ENCODE data around the gene SLC30A5. TPM values are rescaled to one million over a fixed set of nuclear protein-coding genes. Genes with fewer than 3 reads are reported as not detected.

The SLC30A5 gene
- total RNA-seq, 1 experiment from 2014 or later = 55.3 TPM

GRCh38 chr5:69113851-69114250 is 20.0 kb downstream of the SLC30A5 start:
- Histone ChIP-seq H3K4me1 (ENCODE audit: insufficient read depth, low read length) (no peaks in the 10 kb centered on the region), H3K36me3 (ENCODE audit: low read depth, low read length) (peaks cover 16% of the 10 kb centered on the region), H3K4me3 (ENCODE audit: low read length) (no peak overlapping the region), H3K27ac (ENCODE audit: low read length) (no peak overlapping the region), H4K20me1 (ENCODE audit: low read length) (no peaks in the 10 kb centered on the region), H3K79me2 (ENCODE audit: low read length) (no peaks in the 10 kb centered on the region), H3K27me3 (ENCODE audit: low read length) (no peaks in the 10 kb centered on the region), H3K4me2 (ENCODE audit: low read length) (no peak overlapping the region), H3F3A (ENCODE audit: low read length, unreplicated experiment) (no peaks in the 10 kb centered on the region), H3K9ac (ENCODE audit: low read length) (no peak overlapping the region), H3K9me2 (replicated peaks; ENCODE audit: low read length) (no peaks in the 10 kb centered on the region), H2AFZ (ENCODE audit: low read length) (no peak overlapping the region), H3K9me3 (ENCODE audit: low read length) (no peaks in the 10 kb centered on the region)
- no peak for ATAC-seq
- no peak for TF ChIP-seq CTCF (conservative IDR thresholded peaks at IDR 0.05; ENCODE audit: low read depth, low read length)
- TF ChIP-seq EZH2 (IDR thresholded peaks at IDR 0.05; ENCODE audit: low read length, unreplicated experiment) = no peak
- TF ChIP-seq EZH2phosphoT487 (IDR thresholded peaks at IDR 0.05; ENCODE audit: borderline replicate concordance, low read length) = no peak
- CTCF ChIA-PET = no interaction called here
- BruUV-seq (replicated peaks) = no TSS peak
- intact Hi-C loops (cut with micrococcal nuclease) = no loop called here
- no peak for DNase-seq
- POLR2A ChIA-PET (ENCODE audit: unreplicated experiment) = no interaction called here

GRCh38 chr5:69115526-69115925 is 21.7 kb downstream of the SLC30A5 start:
- no peak for DNase-seq
- H3K27ac ChIP-seq (ENCODE audit: low read length) = no peak overlapping the region
- peaks cover 16% of the 10 kb centered on the region for H3K36me3 ChIP-seq (ENCODE audit: low read depth, low read length)
- POLR2A ChIA-PET (ENCODE audit: unreplicated experiment) = interaction anchor here (0.6 kb wide), 1 partner anchor 22 kb away, joined by 3 read pairs; the partner anchor contains the start of gene SLC30A5
- intact Hi-C loops (cut with micrococcal nuclease) = no loop called here
- peak; percentile 57 for ATAC-seq
- no peaks in the 10 kb centered on the region for H3F3A ChIP-seq (ENCODE audit: low read length, unreplicated experiment)
- no peaks in the 10 kb centered on the region for H3K27me3 ChIP-seq (ENCODE audit: low read length)
- H3K4me1 ChIP-seq (ENCODE audit: insufficient read depth, low read length) = no peaks in the 10 kb centered on the region
- no peak overlapping the region for H3K9ac ChIP-seq (ENCODE audit: low read length)
- CTCF ChIA-PET = no interaction called here
- H4K20me1 ChIP-seq (ENCODE audit: low read length) = no peaks in the 10 kb centered on the region
- no TSS peak for BruUV-seq (replicated peaks)
- H3K79me2 ChIP-seq (ENCODE audit: low read length) = no peaks in the 10 kb centered on the region
- H3K4me2 ChIP-seq (ENCODE audit: low read length) = no peak overlapping the region
- no peak for TF ChIP-seq EZH2 (IDR thresholded peaks at IDR 0.05; ENCODE audit: low read length, unreplicated experiment)
- no peak for TF ChIP-seq CTCF (conservative IDR thresholded peaks at IDR 0.05; ENCODE audit: low read depth, low read length)
- no peak for TF ChIP-seq EZH2phosphoT487 (IDR thresholded peaks at IDR 0.05; ENCODE audit: borderline replicate concordance, low read length)
- no peaks in the 10 kb centered on the region for H3K9me2 ChIP-seq (replicated peaks; ENCODE audit: low read length)
- H3K9me3 ChIP-seq (ENCODE audit: low read length) = no peaks in the 10 kb centered on the region
- H3K4me3 ChIP-seq (ENCODE audit: low read length) = no peak overlapping the region
- H2AFZ ChIP-seq (ENCODE audit: low read length) = no peak overlapping the region

- H3K9me3 ChIP-seq (ENCODE audit: low read length) = no peaks in the 10 kb centered on the region
- no peak overlapping the region for H3K4me2 ChIP-seq (ENCODE audit: low read length)
- POLR2A ChIA-PET (ENCODE audit: unreplicated experiment) = no interaction called here
- H3F3A ChIP-seq (ENCODE audit: low read length, unreplicated experiment) = no peaks in the 10 kb centered on the region
- H3K4me1 ChIP-seq (ENCODE audit: insufficient read depth, low read length) = peaks cover 7% of the 10 kb centered on the region; the same call in 1 of the 2 replicates
- no peaks in the 10 kb centered on the region for H3K9me2 ChIP-seq (replicated peaks; ENCODE audit: low read length)
- peaks cover 8% of the 10 kb centered on the region for H3K36me3 ChIP-seq (ENCODE audit: low read depth, low read length)
- BruUV-seq (replicated peaks) = no TSS peak
- peak; percentile 59 for ATAC-seq
- no peaks in the 10 kb centered on the region for H4K20me1 ChIP-seq (ENCODE audit: low read length)
- CTCF ChIA-PET = no interaction called here
- H3K79me2 ChIP-seq (ENCODE audit: low read length) = no peaks in the 10 kb centered on the region
- intact Hi-C loops (cut with micrococcal nuclease) = loop anchor here (10.0 kb wide), 1 partner anchor 55 kb away; the partner anchor contains the start of gene CENPH
- no peak overlapping the region for H3K9ac ChIP-seq (ENCODE audit: low read length)
- peak; percentile 64 for DNase-seq
- no peaks in the 10 kb centered on the region for H3K27me3 ChIP-seq (ENCODE audit: low read length)
- TF ChIP-seq CTCF (conservative IDR thresholded peaks at IDR 0.05; ENCODE audit: low read depth, low read length) = no peak
- TF ChIP-seq EZH2phosphoT487 (IDR thresholded peaks at IDR 0.05; ENCODE audit: borderline replicate concordance, low read length) = no peak
- no peak for TF ChIP-seq EZH2 (IDR thresholded peaks at IDR 0.05; ENCODE audit: low read length, unreplicated experiment)
- no peak overlapping the region for H3K27ac ChIP-seq (ENCODE audit: low read length)
- H2AFZ ChIP-seq (ENCODE audit: low read length) = no peak overlapping the region
- no peak overlapping the region for H3K4me3 ChIP-seq (ENCODE audit: low read length)
Measured at GRCh38 chr5:69129413-69129812, 35.6 kb downstream of the SLC30A5 start.
